Heart left ventricle (tissue), 13 donors: ENCODE results near the gene SSB.

Source experiments
- POLR2A ChIP-seq, 2 donors: fragments of 450-650 bp; IDR thresholded peaks; one replicate each; pipeline ENCODE4 v1.6.1; 2017; ENCODE audit warnings: antibody characterized with exemption in 2 of 2, mild to moderate bottlenecking in 2 of 2, moderate library complexity in 2 of 2
- TF ChIP-seq, protein P1 (sequence below), 12 donors: fragments of 200-600 bp; sonication (generic) in 4 of 12; IDR thresholded peaks; one replicate each; pipeline versions ENCODE4 v1.5.0 to v1.8.0; 2018 to 2022; ENCODE audit warnings: antibody characterized with exemption in 12 of 12, mild to moderate bottlenecking in 5 of 12
- donor health status: ischemic (EF 13 %, LVEDD 7.1; RV severe dilation, severe dysfunction).
- donor health status: DM: no; HTN: yes; CAD: no.
- donor health status: DM: no; HTN: no; CAD: no.
- donor health status: ischemic (EF 25% LVEDD 6.9; RV normal size, moderate dysfunction).
- donor health status: ischemic (EF 25% LVEDD 5.7; RV mildly dilated, moderate dysfunction).
- donor health status: ischemic (EF 35%, LVEDD 5.7; RV mildly dilated, moderate dysfunction).
- donor health status: nonischemic (EF 11% LVEDD 7.7; RV severe dilation, severe dysfunction).
- donor health status: DM: yes; HTN: yes; CAD: no.
- donor health status: PGD.
- donor health status: ischemic (EF 29% LVEDD 5.4; RV normal size, mild dysfunction).
- donor health status: nonischemic (EF 23%, LVEDD 6.1; RV moderate dilation, normal function).

- TF ChIP-seq, protein P1, sequence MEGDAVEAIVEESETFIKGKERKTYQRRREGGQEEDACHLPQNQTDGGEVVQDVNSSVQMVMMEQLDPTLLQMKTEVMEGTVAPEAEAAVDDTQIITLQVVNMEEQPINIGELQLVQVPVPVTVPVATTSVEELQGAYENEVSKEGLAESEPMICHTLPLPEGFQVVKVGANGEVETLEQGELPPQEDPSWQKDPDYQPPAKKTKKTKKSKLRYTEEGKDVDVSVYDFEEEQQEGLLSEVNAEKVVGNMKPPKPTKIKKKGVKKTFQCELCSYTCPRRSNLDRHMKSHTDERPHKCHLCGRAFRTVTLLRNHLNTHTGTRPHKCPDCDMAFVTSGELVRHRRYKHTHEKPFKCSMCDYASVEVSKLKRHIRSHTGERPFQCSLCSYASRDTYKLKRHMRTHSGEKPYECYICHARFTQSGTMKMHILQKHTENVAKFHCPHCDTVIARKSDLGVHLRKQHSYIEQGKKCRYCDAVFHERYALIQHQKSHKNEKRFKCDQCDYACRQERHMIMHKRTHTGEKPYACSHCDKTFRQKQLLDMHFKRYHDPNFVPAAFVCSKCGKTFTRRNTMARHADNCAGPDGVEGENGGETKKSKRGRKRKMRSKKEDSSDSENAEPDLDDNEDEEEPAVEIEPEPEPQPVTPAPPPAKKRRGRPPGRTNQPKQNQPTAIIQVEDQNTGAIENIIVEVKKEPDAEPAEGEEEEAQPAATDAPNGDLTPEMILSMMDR (IDR thresholded peaks at IDR 0.05), result no peak
- no peak for TF ChIP-seq POLR2A (IDR thresholded peaks at IDR 0.05)
Measured at GRCh38 chr2:169778446-169778845, 20.2 kb upstream of the SSB start.
